LNCaP clone FGC (cell line): ENCODE measurements around the gene FASTKD2.
A peak's percentile ranks its signal among the peaks of the same experiment; 100 is the strongest.
"Not testable (repeated sequence)": the region's sequence is repeated elsewhere in the genome, so short reads cannot be mapped to it uniquely, and the experiment has no call there.

Source experiments
- DNase-seq: peaks from one replicate; pipeline ENCODE4 v3.0.0-alpha.2; 2011; ENCODE audit warnings: low read depth
- H3K4me3 ChIP-seq: 2 replicates; pipeline ENCODE4 v1.5.1; 2011; ENCODE audit warnings: mild to moderate bottlenecking, low read depth, low read length, control low read depth
- CTCF ChIP-seq: IDR thresholded peaks from 2 replicates; pipeline ENCODE4 v1.5.1; 2012; ENCODE audit warnings: mild to moderate bottlenecking; ENCODE audit not compliant: control insufficient read depth, insufficient read depth; ENCODE audit errors: extremely low read depth

The FASTKD2 gene

GRCh38 chr2:206800506-206801417, 35.4 kb downstream of the FASTKD2 start:
- peak; percentile 63 for DNase-seq
- peak; percentile 80 for TF ChIP-seq CTCF
- no peak overlapping the region for H3K4me3 ChIP-seq

- no peak for TF ChIP-seq CTCF
- no peak overlapping the region for H3K4me3 ChIP-seq
- no peak for DNase-seq
Observed at GRCh38 chr2:206801418-206802189, 36.2 kb downstream of the FASTKD2 start.

- no peak for DNase-seq
- no peak for TF ChIP-seq CTCF
- H3K4me3 ChIP-seq: no peak overlapping the region
Observed at GRCh38 chr2:206802654-206803514, 37.5 kb downstream of the FASTKD2 start.

GRCh38 chr2:206804326-206804725, 38.9 kb downstream of the FASTKD2 start:
- no peak overlapping the region for H3K4me3 ChIP-seq
- DNase-seq: no peak
- no peak for TF ChIP-seq CTCF

GRCh38 chr2:206805887-206806607, 40.6 kb downstream of the FASTKD2 start:
- peak; percentile 70 for DNase-seq
- no peak overlapping the region for H3K4me3 ChIP-seq
- TF ChIP-seq CTCF: no peak

GRCh38 chr2:206807624-206808023, 42.2 kb downstream of the FASTKD2 start:
- not testable (repeated sequence) for H3K4me3 ChIP-seq, DNase-seq

GRCh38 chr2:206812471-206812870, 47.1 kb downstream of the FASTKD2 start:
- H3K4me3 ChIP-seq, DNase-seq: not testable (repeated sequence)
